ENCODE measurements around the gene SNORC. TPM values are rescaled to one million over a fixed set of nuclear protein-coding genes. Genes with fewer than 3 reads are reported as not detected.
A peak's percentile ranks its signal among the peaks of the same experiment; 100 is the strongest.

The SNORC gene
- total RNA-seq, 5 donors from 2014 or later (not counting 1 experiment from before 2014, with no cell fraction given) = 0.96 to 4.1 (median 3.2) TPM

GRCh38 chr2:232871418-232871834 lies 1.4 kb downstream of the SNORC start:
- Histone ChIP-seq H3K27me3 (replicated peaks in 1 of 2; ENCODE audit: control insufficient read depth in 2 of 2, extremely low read depth in 1 of 2, insufficient read depth in 2 of 2, low read length in 1 of 2) (peaks cover 0 to 40% of the 10 kb centered on the region in 2 experiments), H3K4me1 (ENCODE audit: control insufficient read depth in 1 of 2, extremely low read depth in 1 of 2, insufficient read depth in 2 of 2, low read length in 2 of 2) (peaks cover 0 to 5% of the 10 kb centered on the region in 2 experiments), H3K9me3 (no peaks in the 10 kb centered on the region), H3K4me3 (ENCODE audit: control insufficient read depth in 1 of 2, extremely low read depth in 1 of 2, low read length in 1 of 2) (no peak overlapping the region), H3K36me3 (ENCODE audit: control insufficient read depth in 2 of 2, extremely low read depth in 1 of 2, insufficient read depth in 1 of 2, low read length in 1 of 2) (no peaks in the 10 kb centered on the region), H3K27ac (ENCODE audit: low read length) (no peak overlapping the region)
- CTCF ChIA-PET = no interaction called here
- POLR2A ChIA-PET = no interaction called here
- 85% methylated on average over 9 of the region's 15 CpGs for WGBS (ENCODE audit: insufficient coverage)
- Mint-ChIP-seq H3K27ac (no peak overlapping the region), H3K9me3 (no peaks in the 10 kb centered on the region), H3K4me1 (peaks cover 0 to 9% (median 5%) of the 10 kb centered on the region in 3 donors), H3K4me3 (no peak overlapping the region), H3K36me3 (peaks cover 9% of the 10 kb centered on the region), H3K27me3 (peaks cover 8 to 23% of the 10 kb centered on the region in 2 donors)
- ATAC-seq (replicated peaks in 1 of 4) = no peak
- no peak for DNase-seq

GRCh38 chr2:232871835-232872736 lies 2.0 kb downstream of the SNORC start:
- no peak for ATAC-seq (replicated peaks in 1 of 4)
- Histone ChIP-seq H3K27me3 (replicated peaks in 1 of 2; ENCODE audit: control insufficient read depth in 2 of 2, extremely low read depth in 1 of 2, insufficient read depth in 2 of 2, low read length in 1 of 2) (peaks cover 0 to 44% of the 10 kb centered on the region in 2 experiments), H3K27ac (ENCODE audit: low read length) (no peak overlapping the region), H3K9me3 (no peaks in the 10 kb centered on the region), H3K36me3 (ENCODE audit: control insufficient read depth in 2 of 2, extremely low read depth in 1 of 2, insufficient read depth in 1 of 2, low read length in 1 of 2) (no peaks in the 10 kb centered on the region), H3K4me1 (ENCODE audit: control insufficient read depth in 1 of 2, extremely low read depth in 1 of 2, insufficient read depth in 2 of 2, low read length in 2 of 2) (peaks cover 0 to 10% of the 10 kb centered on the region in 2 experiments), H3K4me3 (ENCODE audit: control insufficient read depth in 1 of 2, extremely low read depth in 1 of 2, low read length in 1 of 2) (no peak overlapping the region)
- DNase-seq = no peak
- H3K27me3 Mint-ChIP-seq = peaks cover 8 to 24% of the 10 kb centered on the region in 2 donors
- POLR2A ChIA-PET = no interaction called here
- no peaks in the 10 kb centered on the region for H3K9me3 Mint-ChIP-seq
- peaks cover 0 to 9% (median 5%) of the 10 kb centered on the region in 3 donors for H3K4me1 Mint-ChIP-seq
- 85% methylated on average over 16 of the region's 22 CpGs for WGBS (ENCODE audit: insufficient coverage)
- H3K27ac Mint-ChIP-seq = no peak overlapping the region
- CTCF ChIA-PET = no interaction called here
- no peak overlapping the region for H3K4me3 Mint-ChIP-seq
- peaks cover 9% of the 10 kb centered on the region for H3K36me3 Mint-ChIP-seq

- H3K27me3 ChIP-seq (replicated peaks in 1 of 2; ENCODE audit: control insufficient read depth in 2 of 2, extremely low read depth in 1 of 2, insufficient read depth in 2 of 2, low read length in 1 of 2) = peaks cover 0 to 50% of the 10 kb centered on the region in 2 experiments
- DNase-seq (no peak), ATAC-seq (replicated peaks in 1 of 4) (no peak)
- H3K9me3 Mint-ChIP-seq = no peaks in the 10 kb centered on the region
- WGBS (ENCODE audit: insufficient coverage) = 93% methylated on average over 8 of the region's 9 CpGs
- H3K9me3 ChIP-seq = no peaks in the 10 kb centered on the region
- H3K27ac ChIP-seq (ENCODE audit: low read length) = no peak overlapping the region
- no peak overlapping the region for H3K4me3 ChIP-seq (ENCODE audit: control insufficient read depth in 1 of 2, extremely low read depth in 1 of 2, low read length in 1 of 2)
- CTCF ChIA-PET = no interaction called here
- no peaks in the 10 kb centered on the region for H3K36me3 ChIP-seq (ENCODE audit: control insufficient read depth in 2 of 2, extremely low read depth in 1 of 2, insufficient read depth in 1 of 2, low read length in 1 of 2)
- POLR2A ChIA-PET = no interaction called here
- no peak overlapping the region for H3K4me3 Mint-ChIP-seq
- H3K4me1 ChIP-seq (ENCODE audit: control insufficient read depth in 1 of 2, extremely low read depth in 1 of 2, insufficient read depth in 2 of 2, low read length in 2 of 2) = peaks cover 0 to 10% of the 10 kb centered on the region in 2 experiments
- H3K36me3 Mint-ChIP-seq = peaks cover 9% of the 10 kb centered on the region
- H3K27me3 Mint-ChIP-seq = peaks cover 12 to 27% of the 10 kb centered on the region in 2 donors
- H3K4me1 Mint-ChIP-seq = peaks cover 0 to 9% (median 7%) of the 10 kb centered on the region in 3 donors
- no peak overlapping the region for H3K27ac Mint-ChIP-seq
These were observed 2.8 kb downstream of the SNORC start for GRCh38 chr2:232872826-232873225.

GRCh38 chr2:232873292-232873908 lies 3.3 kb downstream of the SNORC start:
- no peak overlapping the region for H3K27ac ChIP-seq (ENCODE audit: low read length)
- H3K9me3 ChIP-seq = no peaks in the 10 kb centered on the region
- CTCF ChIA-PET = no interaction called here
- peaks cover 0 to 10% of the 10 kb centered on the region in 2 experiments for H3K4me1 ChIP-seq (ENCODE audit: control insufficient read depth in 1 of 2, extremely low read depth in 1 of 2, insufficient read depth in 2 of 2, low read length in 2 of 2)
- no peak overlapping the region for H3K4me3 Mint-ChIP-seq
- POLR2A ChIA-PET = no interaction called here
- DNase-seq (no peak), ATAC-seq (replicated peaks in 1 of 4) (no peak)
- peaks cover 0 to 52% of the 10 kb centered on the region in 2 experiments for H3K27me3 ChIP-seq (replicated peaks in 1 of 2; ENCODE audit: control insufficient read depth in 2 of 2, extremely low read depth in 1 of 2, insufficient read depth in 2 of 2, low read length in 1 of 2)
- H3K36me3 ChIP-seq (ENCODE audit: control insufficient read depth in 2 of 2, extremely low read depth in 1 of 2, insufficient read depth in 1 of 2, low read length in 1 of 2) = no peaks in the 10 kb centered on the region
- WGBS (ENCODE audit: insufficient coverage) = 92% methylated on average over 13 of the region's 14 CpGs
- peaks cover 9% of the 10 kb centered on the region for H3K36me3 Mint-ChIP-seq
- H3K4me1 Mint-ChIP-seq = peaks cover 0 to 9% (median 7%) of the 10 kb centered on the region in 3 donors
- peaks cover 14 to 32% of the 10 kb centered on the region in 2 donors for H3K27me3 Mint-ChIP-seq
- H3K4me3 ChIP-seq (ENCODE audit: control insufficient read depth in 1 of 2, extremely low read depth in 1 of 2, low read length in 1 of 2) = no peak overlapping the region
- H3K9me3 Mint-ChIP-seq = no peaks in the 10 kb centered on the region
- H3K27ac Mint-ChIP-seq = no peak overlapping the region

GRCh38 chr2:232873909-232874641 lies 4.0 kb downstream of the SNORC start:
- ChIA-PET POLR2A (no interaction called here), CTCF (no interaction called here)
- Mint-ChIP-seq H3K4me3 (peak overlapping the region in 1 of 3 donors; percentile 64), H3K36me3 (peaks cover 6% of the 10 kb centered on the region), H3K27me3 (peaks cover 14 to 32% of the 10 kb centered on the region in 2 donors), H3K27ac (no peak overlapping the region), H3K9me3 (no peaks in the 10 kb centered on the region), H3K4me1 (peaks cover 0 to 9% (median 7%) of the 10 kb centered on the region in 3 donors)
- no peaks in the 10 kb centered on the region for H3K36me3 ChIP-seq (ENCODE audit: control insufficient read depth in 2 of 2, extremely low read depth in 1 of 2, insufficient read depth in 1 of 2, low read length in 1 of 2)
- H3K4me3 ChIP-seq (ENCODE audit: control insufficient read depth in 1 of 2, extremely low read depth in 1 of 2, low read length in 1 of 2) = no peak overlapping the region
- H3K4me1 ChIP-seq (ENCODE audit: control insufficient read depth in 1 of 2, extremely low read depth in 1 of 2, insufficient read depth in 2 of 2, low read length in 2 of 2) = peaks cover 0 to 10% of the 10 kb centered on the region in 2 experiments
- no peak for DNase-seq
- H3K27ac ChIP-seq (ENCODE audit: low read length) = no peak overlapping the region
- ATAC-seq (replicated peaks in 1 of 4) = no peak
- 89% methylated on average over 6 of the region's 6 CpGs for WGBS (ENCODE audit: insufficient coverage)
- H3K9me3 ChIP-seq = no peaks in the 10 kb centered on the region
- peaks cover 0 to 52% of the 10 kb centered on the region in 2 experiments for H3K27me3 ChIP-seq (replicated peaks in 1 of 2; ENCODE audit: control insufficient read depth in 2 of 2, extremely low read depth in 1 of 2, insufficient read depth in 2 of 2, low read length in 1 of 2)

GRCh38 chr2:232874677-232875223 lies 4.7 kb downstream of the SNORC start:
- WGBS (ENCODE audit: insufficient coverage) = 95% methylated on average over 10 of the region's 16 CpGs

More at GRCh38 chr2:232874677-232875223, 4.7 kb downstream of the SNORC start:
- no peak overlapping the region for H3K4me3 ChIP-seq (ENCODE audit: control insufficient read depth in 1 of 2, extremely low read depth in 1 of 2, low read length in 1 of 2)
- DNase-seq = no peak
- peaks cover 0 to 52% of the 10 kb centered on the region in 2 experiments for H3K27me3 ChIP-seq (replicated peaks in 1 of 2; ENCODE audit: control insufficient read depth in 2 of 2, extremely low read depth in 1 of 2, insufficient read depth in 2 of 2, low read length in 1 of 2)
- ATAC-seq (replicated peaks in 1 of 4) = no peak
- POLR2A ChIA-PET = no interaction called here
- H3K4me1 ChIP-seq (ENCODE audit: control insufficient read depth in 1 of 2, extremely low read depth in 1 of 2, insufficient read depth in 2 of 2, low read length in 2 of 2) = peaks cover 0 to 10% of the 10 kb centered on the region in 2 experiments
- CTCF ChIA-PET = no interaction called here
- H3K36me3 ChIP-seq (ENCODE audit: control insufficient read depth in 2 of 2, extremely low read depth in 1 of 2, insufficient read depth in 1 of 2, low read length in 1 of 2) = no peaks in the 10 kb centered on the region
- H3K27ac ChIP-seq (ENCODE audit: low read length) = no peak overlapping the region
- peaks cover 0 to 9% (median 7%) of the 10 kb centered on the region in 3 donors for H3K4me1 Mint-ChIP-seq
- peaks cover 4% of the 10 kb centered on the region for H3K36me3 Mint-ChIP-seq
- H3K27me3 Mint-ChIP-seq = peaks cover 14 to 32% of the 10 kb centered on the region in 2 donors
- peak overlapping the region; percentile 31 to 64 (median 60) for H3K4me3 Mint-ChIP-seq
- no peak overlapping the region for H3K27ac Mint-ChIP-seq
- no peaks in the 10 kb centered on the region for H3K9me3 Mint-ChIP-seq
- no peaks in the 10 kb centered on the region for H3K9me3 ChIP-seq

Data from T-cell (primary cell).